GM23338 (cell line): ENCODE data around the gene SYVN1. TPM values are rescaled to one million over a fixed set of nuclear protein-coding genes. Genes with fewer than 3 reads are reported as not detected.

Source experiments
- ATAC-seq: fragments of 200-7000 bp; cut with Tn5 transposase; 3 replicates; pipeline ENCODE4 v1.9.1; 2020
- DNase-seq: peaks from one replicate; pipeline ENCODE4 v3.0.0-alpha.2; 2015; ENCODE audit warnings: low spot score
- H2AFZ ChIP-seq: fragments of 200-600 bp; sonication (generic); 2 replicates; pipeline ENCODE4 v1.8.0; 2016; ENCODE audit warnings: antibody characterized with exemption, mild to moderate bottlenecking, moderate library complexity
- H3F3A ChIP-seq: fragments of 200-600 bp; sonication (generic); replicated peaks from 2 replicates; pipeline ENCODE4 v1.8.0; 2017; ENCODE audit warnings: antibody characterized with exemption, mixed run types, low read depth
- H3K27ac ChIP-seq: fragments of 200-600 bp; sonication (generic); 2 replicates; pipeline ENCODE4 v1.6.1; 2016; ENCODE audit warnings: low read depth
- H3K27me3 ChIP-seq: fragments of 200-600 bp; sonication (generic); 2 replicates; pipeline ENCODE4 v1.8.0; 2016; ENCODE audit warnings: mild to moderate bottlenecking, mixed run types, moderate library complexity; ENCODE audit not compliant: insufficient read depth
- H3K36me3 ChIP-seq: fragments of 200-600 bp; sonication (generic); 2 replicates; pipeline ENCODE4 v1.8.0; 2016; ENCODE audit warnings: mild to moderate bottlenecking; ENCODE audit not compliant: insufficient read depth
- H3K4me1 ChIP-seq: fragments of 200-600 bp; sonication (generic); 2 replicates; pipeline ENCODE4 v1.8.0; 2016; ENCODE audit warnings: mild to moderate bottlenecking, moderate library complexity; ENCODE audit not compliant: insufficient read depth
- H3K4me2 ChIP-seq: fragments of 200-600 bp; sonication (generic); 2 replicates; pipeline ENCODE4 v1.7.1; 2017; ENCODE audit warnings: mixed run types
- H3K4me3 ChIP-seq: fragments of 200-600 bp; sonication (generic); 2 replicates; pipeline ENCODE4 v1.6.1; 2016; ENCODE audit warnings: mixed run types
- H3K79me2 ChIP-seq: fragments of 200-600 bp; sonication (generic); replicated peaks from 2 replicates; pipeline ENCODE4 v1.8.0; 2017; ENCODE audit warnings: mild to moderate bottlenecking; ENCODE audit not compliant: insufficient read depth
- H3K9me2 ChIP-seq: fragments of 200-600 bp; sonication (generic); 2 replicates; pipeline ENCODE4 v1.8.0; 2017; ENCODE audit not compliant: insufficient read depth
- H4K20me1 ChIP-seq: fragments of 200-600 bp; sonication (generic); replicated peaks from 2 replicates; pipeline ENCODE4 v1.8.0; 2017; ENCODE audit warnings: mild to moderate bottlenecking; ENCODE audit not compliant: insufficient read depth
- H3K27ac Mint-ChIP-seq: 2 replicates; pipeline ENCODE4 v1.8.0; 2020; ENCODE audit warnings: inconsistent platforms, mild to moderate bottlenecking, moderate library complexity, mixed read lengths
- H3K27me3 Mint-ChIP-seq: 3 replicates; pipeline ENCODE4 v1.8.0; 2022; ENCODE audit warnings: low read depth, mild to moderate bottlenecking, moderate library complexity, mixed read lengths, inconsistent platforms; ENCODE audit not compliant: insufficient read depth, poor library complexity
- H3K36me3 Mint-ChIP-seq: 3 replicates; pipeline ENCODE4 v1.8.0; 2021; ENCODE audit warnings: low read depth, mild to moderate bottlenecking, inconsistent platforms, moderate library complexity, mixed read lengths
- H3K4me1 Mint-ChIP-seq: 3 replicates; pipeline ENCODE4 v1.8.0; 2020; ENCODE audit warnings: mild to moderate bottlenecking, inconsistent platforms, mixed read lengths
- H3K4me3 Mint-ChIP-seq: 3 replicates; pipeline ENCODE4 v1.8.0; 2021; ENCODE audit warnings: moderate library complexity, mild to moderate bottlenecking, inconsistent platforms, mixed read lengths
- H3K9me3 Mint-ChIP-seq: 3 replicates; pipeline ENCODE4 v1.8.0; 2020; ENCODE audit warnings: moderate library complexity, mild to moderate bottlenecking, inconsistent platforms, mixed read lengths
- CREB1 ChIP-seq: fragments of 250-450 bp; sonication (Bioruptor Pico); IDR thresholded peaks from 2 replicates; pipeline ENCODE4 v1.5.0; 2020; ENCODE audit warnings: low read depth, mild to moderate bottlenecking, moderate library complexity
- CTCF ChIP-seq, 2 experiments: fragments of 200-600 bp in 1 of 2; sonication (generic) in 1 of 2; conservative IDR thresholded peaks; 2 replicates each; pipeline versions ENCODE4 v1.5.1 to v1.6.1; 2016 to 2017; ENCODE audit warnings: antibody characterized with exemption in 2 of 2, low read depth in 2 of 2, mild to moderate bottlenecking in 2 of 2, moderate library complexity in 1 of 2
- ETS1 ChIP-seq: IDR thresholded peaks from 2 replicates; pipeline ENCODE4 v1.6.1; 2016; ENCODE audit warnings: antibody characterized with exemption
- EZH2 ChIP-seq: fragments of 200-600 bp; sonication (generic); IDR thresholded peaks from one replicate; pipeline ENCODE4 v1.8.0; 2017; ENCODE audit warnings: antibody characterized with exemption, mild to moderate bottlenecking, low read depth; ENCODE audit not compliant: unreplicated experiment
- EZH2phosphoT487 ChIP-seq: fragments of 200-600 bp; sonication (generic); IDR thresholded peaks from one replicate; pipeline ENCODE4 v1.8.1; 2018; ENCODE audit warnings: antibody characterized with exemption; ENCODE audit not compliant: unreplicated experiment
- JUNB ChIP-seq: IDR thresholded peaks from one replicate; pipeline ENCODE4 v1.6.1; 2016; ENCODE audit warnings: antibody characterized with exemption; ENCODE audit not compliant: unreplicated experiment
- NANOG ChIP-seq: IDR thresholded peaks from 2 replicates; pipeline ENCODE4 v1.6.1; 2016; ENCODE audit warnings: antibody characterized with exemption, borderline replicate concordance
- REST ChIP-seq: IDR thresholded peaks from one replicate; pipeline ENCODE4 v1.6.1; 2018; ENCODE audit warnings: antibody characterized with exemption; ENCODE audit not compliant: unreplicated experiment
- ZNF114 ChIP-seq: fragments of 250-450 bp; sonication (Bioruptor Pico); IDR thresholded peaks from 2 replicates; pipeline ENCODE4 v1.5.0; 2020; ENCODE audit warnings: mild to moderate bottlenecking, moderate library complexity
- polyA plus RNA-seq: library from polyadenylated mRNA; unstranded; fragments of >200 nt; fragmentation: Nextera tagmentation; extraction: Ambion mirVana; gene quantifications from 2 replicates; pipeline ENCODE4 v1.2.1, GENCODE V29; 2016
- total RNA-seq: library from RNA; depleted of rRNA; stranded (reverse); fragments of >200 nt; shearing (Covaris generic); gene quantifications from 2 replicates; pipeline ENCODE4 v1.2.3, GENCODE V29; 2014

Gene SYVN1
- total and polyA plus RNA-seq, 2 experiments from 2014 or later, result 13.8 to 28.7 TPM

- TF ChIP-seq NANOG, result no peak
These were observed 38.9 kb downstream of the SYVN1 start (continued) for GRCh38 chr11:65095427-65095826.

GRCh38 chr11:65090628-65091027 lies 43.7 kb downstream of the SYVN1 start:
- Histone ChIP-seq H3K4me1 (no peaks in the 10 kb centered on the region), H3K4me2 (no peak overlapping the region), H3K27me3 (no peaks in the 10 kb centered on the region), H3K79me2 (no peaks in the 10 kb centered on the region), H4K20me1 (no peaks in the 10 kb centered on the region), H3K9me2 (no peaks in the 10 kb centered on the region), H3F3A (no peaks in the 10 kb centered on the region), H3K27ac (no peak overlapping the region), H2AFZ (no peak overlapping the region), H3K4me3 (no peak overlapping the region), H3K36me3 (no peaks in the 10 kb centered on the region)
- Mint-ChIP-seq H3K27me3 (peaks cover 4% of the 10 kb centered on the region), H3K4me3 (no peak overlapping the region), H3K4me1 (no peaks in the 10 kb centered on the region), H3K27ac (no peak overlapping the region), H3K9me3 (no peaks in the 10 kb centered on the region), H3K36me3 (peaks cover 4% of the 10 kb centered on the region; the same call in 2 of the 3 replicates)
- TF ChIP-seq EZH2phosphoT487, result no peak
- no peak for TF ChIP-seq REST
- TF ChIP-seq ZNF114 (CRISPR knock-in tag), result no peak
- TF ChIP-seq CTCF (conservative IDR thresholded peaks at IDR 0.05; ENCODE audit: low read depth in 2 of 2), result no peak
- no peak for TF ChIP-seq ETS1
- TF ChIP-seq NANOG, result no peak
- DNase-seq (no peak), ATAC-seq (no peak)

- Histone ChIP-seq H3F3A (no peaks in the 10 kb centered on the region), H3K4me1 (no peaks in the 10 kb centered on the region), H3K36me3 (no peaks in the 10 kb centered on the region), H3K27me3 (no peaks in the 10 kb centered on the region), H3K9me2 (no peaks in the 10 kb centered on the region), H4K20me1 (no peaks in the 10 kb centered on the region), H3K27ac (no peak overlapping the region), H3K4me3 (no peak overlapping the region), H3K79me2 (peaks cover 5% of the 10 kb centered on the region; the same call in 1 of the 2 replicates), H3K4me2 (no peak overlapping the region), H2AFZ (no peak overlapping the region)
- Mint-ChIP-seq H3K27ac (no peak overlapping the region), H3K36me3 (peaks cover 5% of the 10 kb centered on the region; the same call in 2 of the 3 replicates), H3K4me1 (peaks cover 5% of the 10 kb centered on the region; the same call in 1 of the 3 replicates), H3K27me3 (peaks cover 1% of the 10 kb centered on the region), H3K4me3 (no peak overlapping the region), H3K9me3 (no peaks in the 10 kb centered on the region)
- ATAC-seq (no peak), DNase-seq (no peak)
- TF ChIP-seq CREB1 (CRISPR knock-in tag), result no peak
- no peak for TF ChIP-seq EZH2
- TF ChIP-seq NANOG, result no peak
- no peak for TF ChIP-seq ETS1
- no peak for TF ChIP-seq REST
- TF ChIP-seq EZH2phosphoT487, result no peak
- no peak for TF ChIP-seq JUNB
These were observed 44.7 kb downstream of the SYVN1 start for GRCh38 chr11:65089621-65090020.
